IMR-90 (cell line): ENCODE measurements around the gene TWIST2. TPM values are rescaled to one million over a fixed set of nuclear protein-coding genes. Genes with fewer than 3 reads are reported as not detected.

Source experiments
- ATAC-seq: fragments of 200-7000 bp; cut with Tn5 transposase; 2 replicates; pipeline ENCODE4 v1.9.1; 2020; ENCODE audit warnings: low read depth, mild to moderate bottlenecking, moderate library complexity
- BruUV-seq: library from RNA; stranded (reverse); fragments of 400-500 nt; replicated peaks from 2 replicates; lab custom pipeline; 2021; lab: Mats Ljungman, UMichigan
- CTCF ChIA-PET: fragments of 300-600 bp; formaldehyde crosslinking; extraction: SDS; loops from one replicate; lab custom pipeline; 2021; ENCODE audit warnings: antibody characterized with exemption; lab: Yijun Ruan, JAX
- POLR2A ChIA-PET: fragments of 300-600 bp; sonication (Branson Sonifier 250); formaldehyde crosslinking; loops from one replicate; lab custom pipeline; 2022; ENCODE audit warnings: antibody characterized with exemption; ENCODE audit not compliant: unreplicated experiment; lab: Charles Lee
- DNase-seq: peaks from one replicate; pipeline ENCODE4 v3.0.0; 2013
- H2AFZ ChIP-seq: replicated peaks from 2 replicates; pipeline ENCODE3; 2013; ENCODE audit warnings: low read length, mild to moderate bottlenecking; ENCODE audit not compliant: poor library complexity
- H2AK5ac ChIP-seq: 2 replicates; pipeline ENCODE4 v1.6.1; 2013; ENCODE audit warnings: low read depth, low read length, inconsistent platforms
- H2AK9ac ChIP-seq: replicated peaks from 2 replicates; pipeline ENCODE3; 2013; ENCODE audit warnings: mild to moderate bottlenecking, low read depth, low read length, moderate library complexity; ENCODE audit not compliant: poor library complexity
- H2BK120ac ChIP-seq: 2 replicates; pipeline ENCODE4 v1.6.1; 2013; ENCODE audit warnings: low read depth, low read length, inconsistent platforms
- H2BK15ac ChIP-seq: 3 replicates; pipeline ENCODE4 v1.6.1; 2013; ENCODE audit warnings: low read depth, low read length, inconsistent platforms
- H2BK20ac ChIP-seq: 2 replicates; pipeline ENCODE4 v1.6.1; 2013; ENCODE audit warnings: low read depth, mild to moderate bottlenecking, inconsistent platforms, low read length, moderate library complexity
- H2BK5ac ChIP-seq: 2 replicates; pipeline ENCODE4 v1.6.1; 2013; ENCODE audit warnings: mild to moderate bottlenecking, low read depth, low read length, inconsistent platforms; ENCODE audit not compliant: poor library complexity, severe bottlenecking
- H3K14ac ChIP-seq: replicated peaks from 2 replicates; pipeline ENCODE4 v1.6.1; 2013; ENCODE audit warnings: low read depth, low read length, inconsistent platforms
- H3K18ac ChIP-seq: 2 replicates; pipeline ENCODE4 v1.6.1; 2013; ENCODE audit warnings: low read depth, low read length, control low read depth
- H3K23ac ChIP-seq: 2 replicates; pipeline ENCODE4 v1.6.1; 2013; ENCODE audit warnings: low read depth, low read length, inconsistent platforms
- H3K27ac ChIP-seq: 2 replicates; pipeline ENCODE4 v1.5.1; 2013; ENCODE audit warnings: mild to moderate bottlenecking, control low read depth, low read length; ENCODE audit not compliant: insufficient read depth
- H3K27me3 ChIP-seq: 2 replicates; pipeline ENCODE4 v1.6.1; 2013; ENCODE audit warnings: low read length; ENCODE audit not compliant: control insufficient read depth, insufficient read depth
- H3K36me3 ChIP-seq: 2 replicates; pipeline ENCODE4 v1.6.1; 2013; ENCODE audit warnings: low read length, mixed read lengths; ENCODE audit not compliant: control insufficient read depth, insufficient read depth
- H3K4ac ChIP-seq: 2 replicates; pipeline ENCODE4 v1.6.1; 2013; ENCODE audit warnings: low read depth, low read length, inconsistent platforms
- H3K4me1 ChIP-seq: 2 replicates; pipeline ENCODE4 v1.6.1; 2013; ENCODE audit warnings: low read length, mixed read lengths; ENCODE audit not compliant: control insufficient read depth, insufficient read depth
- H3K4me2 ChIP-seq: 2 replicates; pipeline ENCODE4 v1.6.1; 2013; ENCODE audit warnings: low read depth, mild to moderate bottlenecking, control low read depth, low read length, moderate library complexity
- H3K4me3 ChIP-seq: 2 replicates; pipeline ENCODE4 v1.5.1; 2013; ENCODE audit warnings: low read depth, mild to moderate bottlenecking, control low read depth, low read length, moderate library complexity; ENCODE audit not compliant: insufficient read depth
- H3K56ac ChIP-seq: 2 replicates; pipeline ENCODE4 v1.6.1; 2013; ENCODE audit warnings: low read length, inconsistent platforms; ENCODE audit not compliant: insufficient read depth; ENCODE audit errors: extremely low read depth
- H3K79me1 ChIP-seq, 2 experiments: 2 replicates each; pipeline ENCODE4 v1.6.1; 2013; ENCODE audit warnings: low read length in 2 of 2, inconsistent platforms in 1 of 2, low read depth in 1 of 2
- H3K9ac ChIP-seq: 2 replicates; pipeline ENCODE4 v1.6.1; 2013; ENCODE audit warnings: low read depth, low read length, control low read depth
- H3K9me1 ChIP-seq: 2 replicates; pipeline ENCODE4 v1.6.1; 2013; ENCODE audit warnings: low read length, inconsistent platforms; ENCODE audit not compliant: insufficient read depth
- H3K9me3 ChIP-seq: 2 replicates; pipeline ENCODE4 v1.6.1; 2013; ENCODE audit warnings: low read length; ENCODE audit not compliant: control insufficient read depth, insufficient read depth
- H4K20me1 ChIP-seq: 2 replicates; pipeline ENCODE4 v1.6.1; 2013; ENCODE audit warnings: low read length, inconsistent platforms; ENCODE audit not compliant: insufficient read depth
- H4K5ac ChIP-seq: 2 replicates; pipeline ENCODE4 v1.6.1; 2013; ENCODE audit warnings: mild to moderate bottlenecking, low read depth, low read length, control low read depth
- H4K8ac ChIP-seq, 2 experiments: 2 replicates each; pipeline ENCODE4 v1.6.1; 2013; ENCODE audit warnings: low read depth in 2 of 2, low read length in 2 of 2, control low read depth in 1 of 2, inconsistent platforms in 1 of 2
- H4K91ac ChIP-seq: 2 replicates; pipeline ENCODE4 v1.6.1; 2013; ENCODE audit warnings: low read depth, low read length, inconsistent platforms; ENCODE audit not compliant: insufficient read depth
- BHLHE40 ChIP-seq: fragments of 150-350 bp; IDR thresholded peaks from 2 replicates; pipeline ENCODE4 v1.6.1; 2016; ENCODE audit warnings: mild to moderate bottlenecking, low read depth, low read length
- CEBPB ChIP-seq: IDR thresholded peaks from 2 replicates; pipeline ENCODE4 v1.6.1; 2012; ENCODE audit warnings: low read depth, low read length, improper control_type of control experiment
- CHD1 ChIP-seq: IDR thresholded peaks from 2 replicates; pipeline ENCODE4 v1.6.1; 2012; ENCODE audit warnings: low read depth, low read length, improper control_type of control experiment
- CTCF ChIP-seq: conservative IDR thresholded peaks from 2 replicates; pipeline ENCODE4 v1.5.1; 2012; ENCODE audit warnings: mild to moderate bottlenecking, low read depth, low read length, improper control_type of control experiment
- ELK1 ChIP-seq: fragments of 150-350 bp; IDR thresholded peaks from 2 replicates; pipeline ENCODE4 v1.6.1; 2016; ENCODE audit warnings: low read depth, mild to moderate bottlenecking, low read length, moderate library complexity, borderline replicate concordance
- FOS ChIP-seq: fragments of 150-350 bp; IDR thresholded peaks from 2 replicates; pipeline ENCODE4 v1.6.1; 2016; ENCODE audit warnings: low read depth, low read length
- MAFK ChIP-seq: IDR thresholded peaks from 2 replicates; pipeline ENCODE4 v1.6.1; 2012; ENCODE audit warnings: low read depth, low read length, improper control_type of control experiment
- MAZ ChIP-seq: IDR thresholded peaks from 2 replicates; pipeline ENCODE4 v1.6.1; 2012; ENCODE audit warnings: low read depth, mild to moderate bottlenecking, low read length, improper control_type of control experiment, moderate library complexity, borderline replicate concordance
- MXI1 ChIP-seq: IDR thresholded peaks from 2 replicates; pipeline ENCODE4 v1.6.1; 2012; ENCODE audit warnings: low read depth, mild to moderate bottlenecking, low read length, moderate library complexity, borderline replicate concordance
- NFE2L2 ChIP-seq: fragments of 150-350 bp; IDR thresholded peaks from 2 replicates; pipeline ENCODE4 v1.6.1; 2016; ENCODE audit warnings: low read depth, mild to moderate bottlenecking, low read length
- POLR2A ChIP-seq: IDR thresholded peaks from 2 replicates; pipeline ENCODE4 v1.6.1; 2012; ENCODE audit warnings: mild to moderate bottlenecking, low read depth, low read length
- RAD21 ChIP-seq: IDR thresholded peaks from 2 replicates; pipeline ENCODE4 v1.6.1; 2012; ENCODE audit warnings: low read length, improper control_type of control experiment
- RCOR1 ChIP-seq: IDR thresholded peaks from 2 replicates; pipeline ENCODE4 v1.6.1; 2012; ENCODE audit warnings: mild to moderate bottlenecking, low read length, improper control_type of control experiment; ENCODE audit not compliant: insufficient replicate concordance
- RFX5 ChIP-seq: IDR thresholded peaks from 2 replicates; pipeline ENCODE4 v1.8.0; 2012; ENCODE audit warnings: low read depth, mild to moderate bottlenecking, low read length, moderate library complexity
- SMC3 ChIP-seq: fragments of 150-350 bp; IDR thresholded peaks from 2 replicates; pipeline ENCODE4 v1.6.1; 2016; ENCODE audit warnings: low read depth, mild to moderate bottlenecking, antibody characterized with exemption, low read length, moderate library complexity
- USF2 ChIP-seq: fragments of 150-350 bp; IDR thresholded peaks from 2 replicates; pipeline ENCODE4 v1.6.1; 2017; ENCODE audit warnings: mild to moderate bottlenecking, antibody characterized with exemption, low read length, low read depth
- WGBS, 2 experiments: methylation state at CpG; one replicate each; pipeline versions ENCODE4 v1.1.5 to v1.1.7; 2013; ENCODE audit warnings: missing lambda C conversion rate in 2 of 2; ENCODE audit not compliant: insufficient read length in 1 of 2; ENCODE audit errors: extremely low coverage in 2 of 2; 5-methylcytosine and 5-hydroxymethylcytosine counted together
- dilution Hi-C: fragments of 300-500 bp; cut with HindIII; formaldehyde crosslinking; loops from one replicate; pipeline ENCODE4 v1.14.3; 2018; ENCODE audit warnings: low sequenced_read_pairs; ENCODE audit not compliant: unreplicated experiment
- in situ Hi-C: fragments of 300-500 bp; cut with MboI; formaldehyde crosslinking; loops from 3 replicates; pipeline ENCODE4 v1.14.3; 2019; ENCODE audit warnings: low sequenced_read_pairs, inconsistent platforms, mixed read lengths
- intact Hi-C: fragments of 100-400 bp; cut with micrococcal nuclease; formaldehyde crosslinking; loops from 2 replicates; pipeline ENCODE4 v1.10.0; 2022
- polyA plus RNA-seq, 3 experiments: library from polyadenylated mRNA; depleted of rRNA; stranded (reverse); fragments of >200 nt; gene quantifications; 2 replicates each; pipeline ENCODE4 v1.2.3, GENCODE V29; 2012; ENCODE audit warnings: low replicate concordance in 1 of 3
- total RNA-seq: library from RNA; depleted of rRNA; stranded (reverse); fragments of >200 nt; gene quantifications from 2 replicates; pipeline ENCODE4 v1.2.3, GENCODE V29; 2012

Gene TWIST2
- total and polyA plus RNA-seq, 2 of the 4 experiments (the other 2 are of a cell fraction) = 9.3 to 33.6 TPM

- BruUV-seq = no TSS peak
- Histone ChIP-seq H3K4ac (no peak overlapping the region), H4K20me1 (peaks cover 14% of the 10 kb centered on the region; the same call in 1 of the 2 replicates), H2BK120ac (no peak overlapping the region), H4K91ac (no peak overlapping the region), H3K56ac (no peak overlapping the region), H3K23ac (no peak overlapping the region), H3K27me3 (no peaks in the 10 kb centered on the region), H3K27ac (no peak overlapping the region), H3K4me2 (no peak overlapping the region), H3K9me1 (peaks cover 37% of the 10 kb centered on the region), H4K8ac (no peak overlapping the region), H2AK9ac (no peak overlapping the region), H2BK20ac (no peak overlapping the region), H3K18ac (no peak overlapping the region), H2AK5ac (peak overlapping the region; percentile 17; the same call in 1 of the 2 replicates), H3K9me3 (peaks cover 3% of the 10 kb centered on the region; the same call in 1 of the 2 replicates), H3K9ac (no peak overlapping the region), H3K79me1 (peaks cover 16 to 36% of the 10 kb centered on the region in 2 experiments), H3K4me3 (no peak overlapping the region), H3K14ac (no peak overlapping the region), H3K36me3 (peaks cover 25% of the 10 kb centered on the region), H2AFZ (no peak overlapping the region), H2BK15ac (no peak overlapping the region), H2BK5ac (no peak overlapping the region), H4K5ac (no peak overlapping the region), H3K4me1 (peaks cover 13% of the 10 kb centered on the region)
- ChIA-PET CTCF (no interaction called here), POLR2A (no interaction called here)
- WGBS, 2 experiments = 72% methylated on average over 11 of the region's 26 CpGs; no CpG with 5 or more reads in 1 of the 2 experiments
- dilution Hi-C loops = no loop called here
- DNase-seq = no peak
- ATAC-seq = no peak
- intact Hi-C loops = no loop called here
- in situ Hi-C loops = no loop called here
- TF ChIP-seq POLR2A (no peak), RCOR1 (no peak), MAZ (no peak), CHD1 (no peak), MXI1 (no peak), NFE2L2 (no peak), RAD21 (no peak), USF2 (no peak), CTCF (no peak), ELK1 (no peak), BHLHE40 (no peak), RFX5 (no peak), MAFK (no peak), CEBPB (no peak), SMC3 (no peak), FOS (no peak)
These were observed 64.5 kb downstream of the TWIST2 start for GRCh38 chr2:238912228-238912915.
